Measurements from ENCODE around the gene ROCK2. TPM values are rescaled to one million over a fixed set of nuclear protein-coding genes. Genes with fewer than 3 reads are reported as not detected.
A peak's percentile ranks its signal among the peaks of the same experiment; 100 is the strongest.

Gene ROCK2
- total and polyA plus RNA-seq, 2 of the 13 experiments (the other 11 are each of a cell fraction or from before 2014, with no cell fraction given): 38.1 to 119 TPM

GRCh38 chr2:11344342-11344955 is at the start of gene ROCK2 (continued):
- peak; percentile 32; the same call in 1 of the 2 replicates for TF ChIP-seq ZSCAN21 (CRISPR knock-in tag; IDR thresholded peaks at IDR 0.05; ENCODE audit: borderline replicate concordance)
- 0 out of 2 replicates have a peak, but pooled peaks have one; percentile 45 for TF ChIP-seq RELA (CRISPR knock-in tag; IDR thresholded peaks at IDR 0.05)
- no peak for TF ChIP-seq ZNF737 (CRISPR knock-in tag; IDR thresholded peaks at IDR 0.05; ENCODE audit: borderline replicate concordance)
- TF ChIP-seq DMAP1 (CRISPR knock-in tag; IDR thresholded peaks at IDR 0.05): peak; percentile 51
- TF ChIP-seq ZNF367 (CRISPR knock-in tag; IDR thresholded peaks at IDR 0.05; ENCODE audit: borderline replicate concordance): no peak
- no peak for TF ChIP-seq YEATS4 (CRISPR knock-in tag; IDR thresholded peaks at IDR 0.05; ENCODE audit: borderline replicate concordance)
- no peak for TF ChIP-seq ZSCAN5A (CRISPR knock-in tag; IDR thresholded peaks at IDR 0.05; ENCODE audit: borderline replicate concordance)
- no peak for TF ChIP-seq MATR3 (CRISPR knock-in tag; IDR thresholded peaks at IDR 0.05)
- 0 out of 2 replicates have a peak, but pooled peaks have one; percentile 26 for TF ChIP-seq TARDBP (CRISPR knock-in tag; IDR thresholded peaks at IDR 0.05)
- 0 out of 2 replicates have a peak, but pooled peaks have one; percentile 21 for TF ChIP-seq PRMT3 (CRISPR knock-in tag; IDR thresholded peaks at IDR 0.05; ENCODE audit: borderline replicate concordance, low read depth)
- peak; percentile 95 for TF ChIP-seq TAF15 (IDR thresholded peaks at IDR 0.05; ENCODE audit: low read depth, low read length, poor library complexity, severe bottlenecking)
- 0 out of 2 replicates have a peak, but pooled peaks have one; percentile 31 for TF ChIP-seq MIER3 (CRISPR knock-in tag; IDR thresholded peaks at IDR 0.05; ENCODE audit: borderline replicate concordance)
- no peak for TF ChIP-seq SMAD3 (CRISPR knock-in tag; IDR thresholded peaks at IDR 0.05)
- TF ChIP-seq ZNF557 (CRISPR knock-in tag; IDR thresholded peaks at IDR 0.05): no peak
- TF ChIP-seq NCOA1 (CRISPR knock-in tag; IDR thresholded peaks at IDR 0.05): peak; percentile 21; the same call in 1 of the 2 replicates
- no peak for TF ChIP-seq CAMTA2 (CRISPR knock-in tag; IDR thresholded peaks at IDR 0.05; ENCODE audit: borderline replicate concordance)
- no peak for TF ChIP-seq MED13 (CRISPR knock-in tag; IDR thresholded peaks at IDR 0.05)
- TF ChIP-seq ZNF331 (CRISPR knock-in tag; IDR thresholded peaks at IDR 0.05): peak; percentile 89
- no peak for TF ChIP-seq NFIC (IDR thresholded peaks at IDR 0.05; ENCODE audit: low read length)
- TF ChIP-seq KDM2A (CRISPR knock-in tag; IDR thresholded peaks at IDR 0.05; ENCODE audit: borderline replicate concordance, low read depth): peak; percentile 83
- no peak for TF ChIP-seq NFE2L1 (CRISPR knock-in tag; IDR thresholded peaks at IDR 0.05; ENCODE audit: borderline replicate concordance)
- peak; percentile 78 for TF ChIP-seq IRF2 (CRISPR knock-in tag; IDR thresholded peaks at IDR 0.05)
- TF ChIP-seq MLLT10 (CRISPR knock-in tag; IDR thresholded peaks at IDR 0.05): no peak
- no peak for TF ChIP-seq ZNF550 (CRISPR knock-in tag; IDR thresholded peaks at IDR 0.05; ENCODE audit: borderline replicate concordance)
- TF ChIP-seq NFAT5 (CRISPR knock-in tag; IDR thresholded peaks at IDR 0.05): no peak
- TF ChIP-seq TSC22D2 (CRISPR knock-in tag; IDR thresholded peaks at IDR 0.05; ENCODE audit: borderline replicate concordance): 0 out of 2 replicates have a peak, but pooled peaks have one; percentile 62

Data from HepG2 (cell line).